Caco-2 (cell line): Measurements from ENCODE around the gene KCNG1. TPM values are rescaled to one million over a fixed set of nuclear protein-coding genes. Genes with fewer than 3 reads are reported as not detected.

ENCODE experiments used
- BruUV-seq: library from RNA; stranded (reverse); fragments of 400-500 nt; replicated peaks from 2 replicates; lab custom pipeline; 2021; lab: Mats Ljungman, UMichigan
- CTCF ChIA-PET: fragments of 300-600 bp; sonication (Branson Sonifier 250); formaldehyde crosslinking; loops from one replicate; lab custom pipeline; 2022; ENCODE audit warnings: antibody characterized with exemption; lab: Charles Lee
- POLR2A ChIA-PET: fragments of 300-600 bp; sonication (Branson Sonifier 250); formaldehyde crosslinking; loops from one replicate; lab custom pipeline; 2022; ENCODE audit warnings: antibody characterized with exemption; lab: Charles Lee
- DNase-seq, 2 experiments: peaks; one replicate each; pipeline versions ENCODE4 v3.0.0 to v3.0.0-alpha.2; 2020 to 2022
- H3K27me3 ChIP-seq: replicated peaks from 2 replicates; pipeline ENCODE4 v1.6.0; 2011; ENCODE audit warnings: low read length; ENCODE audit not compliant: control insufficient read depth, insufficient read depth
- H3K36me3 ChIP-seq: 2 replicates; pipeline ENCODE4 v1.5.1; 2011; ENCODE audit warnings: low read length; ENCODE audit not compliant: control insufficient read depth, insufficient read depth
- H3K4me1 ChIP-seq: fragments of 250-450 bp; sonication (Bioruptor Pico); 2 replicates; pipeline ENCODE4 v1.5.1; 2020; ENCODE audit warnings: mild to moderate bottlenecking
- H3K4me3 ChIP-seq: 2 replicates; pipeline ENCODE4 v1.5.1; 2011; ENCODE audit warnings: low read depth, mild to moderate bottlenecking, control low read depth, low read length
- H3K9me3 ChIP-seq: fragments of 250-450 bp; sonication (Bioruptor Pico); 2 replicates; pipeline ENCODE4 v1.5.1; 2020; ENCODE audit warnings: mild to moderate bottlenecking, moderate library complexity
- H3K27ac Mint-ChIP-seq: one replicate; pipeline ENCODE4 v1.8.0; 2022; ENCODE audit warnings: mixed read lengths; ENCODE audit not compliant: unreplicated experiment
- H3K27me3 Mint-ChIP-seq: one replicate; pipeline ENCODE4 v1.8.0; 2022; ENCODE audit warnings: mixed read lengths; ENCODE audit not compliant: insufficient read depth, unreplicated experiment
- H3K36me3 Mint-ChIP-seq: one replicate; pipeline ENCODE4 v1.8.0; 2022; ENCODE audit warnings: mild to moderate bottlenecking, mixed read lengths; ENCODE audit not compliant: insufficient read depth, unreplicated experiment
- H3K4me1 Mint-ChIP-seq: one replicate; pipeline ENCODE4 v1.8.0; 2022; ENCODE audit warnings: low read depth, mixed read lengths; ENCODE audit not compliant: unreplicated experiment
- H3K4me3 Mint-ChIP-seq: one replicate; pipeline ENCODE4 v1.8.0; 2022; ENCODE audit warnings: mild to moderate bottlenecking, moderate library complexity, mixed read lengths; ENCODE audit not compliant: unreplicated experiment
- H3K9me3 Mint-ChIP-seq: one replicate; pipeline ENCODE4 v1.8.0; 2022; ENCODE audit warnings: mixed read lengths; ENCODE audit not compliant: unreplicated experiment
- intact Hi-C: fragments of 100-400 bp; cut with micrococcal nuclease; formaldehyde crosslinking; loops from one replicate; pipeline ENCODE4 v1.10.0; 2022; ENCODE audit not compliant: unreplicated experiment
- total RNA-seq: library from RNA; stranded (reverse); gene quantifications from 2 replicates; pipeline ENCODE4 v1.2.3, GENCODE V29; 2022
- TF ChIP-seq, protein P1 (sequence below), 2 experiments: fragments of 200-600 bp in 1 of 2; IDR thresholded peaks; 1 replicate in 1 of 2; 2 replicates in 1 of 2; pipeline versions ENCODE4 v1.5.1 to v1.8.0; 2011 to 2022; ENCODE audit warnings: antibody characterized with exemption in 1 of 2, control low read depth in 1 of 2, inconsistent platforms in 1 of 2, low read depth in 1 of 2, low read length in 1 of 2, mild to moderate bottlenecking in 1 of 2, moderate library complexity in 1 of 2; ENCODE audit not compliant: insufficient read depth in 1 of 2, severe bottlenecking in 1 of 2, unreplicated experiment in 1 of 2

Gene KCNG1
- total RNA-seq, 1 experiment from 2014 or later: 1.5 TPM

DNA sequence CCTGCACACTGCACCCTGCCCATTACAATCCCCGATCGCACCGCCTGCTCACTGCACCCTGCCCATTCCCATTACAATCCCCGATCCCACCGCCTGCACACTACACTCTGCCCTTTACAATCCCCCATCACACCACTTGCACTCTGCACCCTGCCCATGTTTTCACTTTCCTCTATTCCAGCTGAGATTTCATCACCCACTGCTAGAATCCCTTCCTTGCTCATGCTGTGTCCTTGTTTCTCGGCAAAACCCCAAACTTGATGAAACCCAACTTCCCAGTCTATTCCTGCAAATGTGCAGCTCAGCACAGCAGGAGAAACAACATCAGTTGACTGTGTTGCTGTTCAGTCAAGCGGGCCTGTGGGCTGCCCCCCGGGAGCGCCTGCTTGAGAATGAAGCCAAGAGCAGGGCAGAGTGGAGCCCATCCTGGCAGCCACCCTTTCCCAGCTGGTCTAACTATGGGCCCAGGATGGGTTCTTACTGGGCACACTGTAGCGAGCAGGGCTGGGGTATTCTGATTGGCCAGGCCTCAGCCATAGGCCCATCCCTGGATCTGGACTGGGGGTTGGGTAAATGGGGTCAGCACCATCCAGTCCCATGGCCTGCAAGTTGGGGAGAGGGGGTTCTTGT is 47.1 kb downstream of the KCNG1 start:
- intact Hi-C loops: no loop called here
- POLR2A ChIA-PET: no interaction called here

DNA sequence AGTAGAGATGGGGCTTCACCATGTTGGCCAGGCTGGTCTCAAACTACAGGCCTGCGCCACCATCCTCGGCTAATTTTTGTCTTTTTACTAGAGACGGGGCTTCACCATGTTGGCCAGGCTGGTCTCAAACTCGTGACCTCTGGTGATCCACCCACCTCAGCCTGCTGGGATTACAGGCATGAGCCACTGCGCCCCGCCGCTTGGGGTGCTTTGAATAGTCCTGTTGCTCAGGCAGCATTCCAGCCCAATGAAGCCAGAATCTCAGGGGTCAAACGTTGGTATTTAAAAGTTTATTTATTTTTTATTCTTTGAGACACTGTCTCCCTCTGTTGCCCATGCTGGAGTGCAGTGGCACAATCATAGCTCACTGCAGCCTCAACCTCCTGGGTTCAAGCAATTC is 53.0 kb downstream of the KCNG1 start:
- Histone ChIP-seq H3K27me3 (no peaks in the 10 kb centered on the region; the same call in 1 of the 2 replicates), H3K36me3 (no peaks in the 10 kb centered on the region), H3K4me1 (no peaks in the 10 kb centered on the region), H3K4me3 (no peak overlapping the region), H3K9me3 (peaks cover 6% of the 10 kb centered on the region)
- Mint-ChIP-seq H3K27ac (no peak overlapping the region), H3K4me3 (no peak overlapping the region), H3K9me3 (peaks cover 7% of the 10 kb centered on the region), H3K4me1 (no peaks in the 10 kb centered on the region), H3K36me3 (no peaks in the 10 kb centered on the region), H3K27me3 (peaks cover 11% of the 10 kb centered on the region)
- intact Hi-C loops: no loop called here
- DNase-seq: no peak
- no TSS peak for BruUV-seq
- ChIA-PET CTCF (no interaction called here), POLR2A (no interaction called here)
- TF ChIP-seq, protein P1, sequence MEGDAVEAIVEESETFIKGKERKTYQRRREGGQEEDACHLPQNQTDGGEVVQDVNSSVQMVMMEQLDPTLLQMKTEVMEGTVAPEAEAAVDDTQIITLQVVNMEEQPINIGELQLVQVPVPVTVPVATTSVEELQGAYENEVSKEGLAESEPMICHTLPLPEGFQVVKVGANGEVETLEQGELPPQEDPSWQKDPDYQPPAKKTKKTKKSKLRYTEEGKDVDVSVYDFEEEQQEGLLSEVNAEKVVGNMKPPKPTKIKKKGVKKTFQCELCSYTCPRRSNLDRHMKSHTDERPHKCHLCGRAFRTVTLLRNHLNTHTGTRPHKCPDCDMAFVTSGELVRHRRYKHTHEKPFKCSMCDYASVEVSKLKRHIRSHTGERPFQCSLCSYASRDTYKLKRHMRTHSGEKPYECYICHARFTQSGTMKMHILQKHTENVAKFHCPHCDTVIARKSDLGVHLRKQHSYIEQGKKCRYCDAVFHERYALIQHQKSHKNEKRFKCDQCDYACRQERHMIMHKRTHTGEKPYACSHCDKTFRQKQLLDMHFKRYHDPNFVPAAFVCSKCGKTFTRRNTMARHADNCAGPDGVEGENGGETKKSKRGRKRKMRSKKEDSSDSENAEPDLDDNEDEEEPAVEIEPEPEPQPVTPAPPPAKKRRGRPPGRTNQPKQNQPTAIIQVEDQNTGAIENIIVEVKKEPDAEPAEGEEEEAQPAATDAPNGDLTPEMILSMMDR (IDR thresholded peaks at IDR 0.05; ENCODE audit: insufficient read depth in 1 of 2, low read depth in 1 of 2, low read length in 1 of 2, severe bottlenecking in 1 of 2, unreplicated experiment in 1 of 2): no peak

More for the DNA sequence above, 47.1 kb downstream of the KCNG1 start:
- CTCF ChIA-PET: interaction anchor here (1.1 kb wide), 1 partner anchor 12 kb away, joined by 4 read pairs; no protein-coding TSS in a partner anchor
- H3K4me3 Mint-ChIP-seq: no peak overlapping the region
- 0 out of 2 replicates have a peak, but pooled peaks cover 1% of the 10 kb centered on the region for H3K27me3 ChIP-seq
- H3K27me3 Mint-ChIP-seq: peaks cover 14% of the 10 kb centered on the region
- no peak overlapping the region for H3K4me3 ChIP-seq
- no peaks in the 10 kb centered on the region for H3K36me3 Mint-ChIP-seq
- peaks cover 12% of the 10 kb centered on the region for H3K9me3 Mint-ChIP-seq
- no peak overlapping the region for H3K27ac Mint-ChIP-seq
- no peaks in the 10 kb centered on the region for H3K36me3 ChIP-seq
- H3K4me1 ChIP-seq: peaks cover 4% of the 10 kb centered on the region
- TF ChIP-seq, protein P1 (IDR thresholded peaks at IDR 0.05; ENCODE audit: insufficient read depth in 1 of 2, low read depth in 1 of 2, low read length in 1 of 2, severe bottlenecking in 1 of 2, unreplicated experiment in 1 of 2): no peak
- DNase-seq: no peak
- BruUV-seq: no TSS peak
- H3K4me1 Mint-ChIP-seq: peaks cover 10% of the 10 kb centered on the region
- H3K9me3 ChIP-seq: peaks cover 6% of the 10 kb centered on the region

DNA sequence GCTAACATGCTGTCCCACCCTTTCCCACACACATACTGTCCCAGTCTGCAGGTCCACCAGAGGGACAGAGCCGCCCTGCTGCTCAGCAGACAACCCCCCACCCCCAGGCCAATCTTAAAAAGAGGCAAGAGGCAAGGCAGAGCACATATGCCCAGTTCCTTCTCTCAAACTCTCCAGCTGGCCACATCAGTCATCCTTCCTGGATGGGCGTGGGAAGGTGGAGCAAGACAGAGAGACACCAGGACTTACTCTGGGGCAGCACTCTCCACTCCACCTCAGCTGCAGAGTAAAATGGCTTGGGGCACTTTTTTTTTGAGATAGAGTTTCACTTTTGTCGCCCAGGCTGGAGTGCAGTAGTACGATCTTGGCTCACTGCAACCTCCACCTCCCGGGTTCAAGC is 53.5 kb downstream of the KCNG1 start:
- ChIA-PET POLR2A (no interaction called here), CTCF (no interaction called here)
- intact Hi-C loops: no loop called here
- no peaks in the 10 kb centered on the region; the same call in 1 of the 2 replicates for H3K27me3 ChIP-seq
- H3K27ac Mint-ChIP-seq: no peak overlapping the region
- peaks cover 14% of the 10 kb centered on the region for H3K27me3 Mint-ChIP-seq
- H3K36me3 Mint-ChIP-seq: no peaks in the 10 kb centered on the region
- no peaks in the 10 kb centered on the region for H3K4me1 ChIP-seq
- H3K36me3 ChIP-seq: no peaks in the 10 kb centered on the region
- no peak overlapping the region for H3K4me3 Mint-ChIP-seq
- no peak for DNase-seq
- H3K9me3 ChIP-seq: peaks cover 1% of the 10 kb centered on the region; the same call in 1 of the 2 replicates
- BruUV-seq: no TSS peak
- peaks cover 2% of the 10 kb centered on the region for H3K9me3 Mint-ChIP-seq
- H3K4me1 Mint-ChIP-seq: no peaks in the 10 kb centered on the region
- TF ChIP-seq, protein P1 (IDR thresholded peaks at IDR 0.05; ENCODE audit: insufficient read depth in 1 of 2, low read depth in 1 of 2, low read length in 1 of 2, severe bottlenecking in 1 of 2, unreplicated experiment in 1 of 2): no peak
- no peak overlapping the region for H3K4me3 ChIP-seq
